ENCODE measurements around the gene EDN2.

EDN2 gene

GRCh38 chr1:41484402-41485241 is at the start of gene EDN2:
EDN2 (minus strand) TSS chr1:41484683; CDS start chr1:41484601, 82 bp downstream.
- DNase-seq (ENCODE audit: low read depth, low spot score) = no peak

DNA sequence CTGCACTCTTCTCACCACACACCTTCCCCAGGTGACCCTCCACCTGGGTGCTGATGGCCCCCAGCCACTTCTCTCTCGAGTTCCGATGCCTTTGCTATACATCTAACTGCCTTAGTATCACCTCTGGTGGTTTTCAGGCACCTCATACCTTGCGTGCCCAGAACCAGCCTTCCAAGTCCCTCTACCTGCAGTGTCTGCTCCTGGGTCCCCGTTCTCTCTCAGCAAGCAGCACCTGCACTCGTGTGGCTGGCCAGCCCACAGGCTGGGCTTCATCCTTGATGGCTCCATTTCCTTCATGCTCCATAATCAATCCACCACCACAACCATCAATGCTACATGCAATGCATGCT is 49.2 kb upstream of the EDN2 start:
- DNase-seq (ENCODE audit: low read depth, low spot score) = no peak

GRCh38 chr1:41533016-41533730 is 48.7 kb upstream of the EDN2 start:
- DNase-seq (ENCODE audit: low read depth, low spot score) = no peak

- DNase-seq (ENCODE audit: low read depth, low spot score) = no peak
Observed at GRCh38 chr1:41532206-41532975, 47.9 kb upstream of the EDN2 start.

- no peak for DNase-seq (ENCODE audit: low read depth, low spot score)
Observed at GRCh38 chr1:41530411-41530810, 45.9 kb upstream of the EDN2 start.

GRCh38 chr1:41529621-41530395 is 45.3 kb upstream of the EDN2 start:
- no peak for DNase-seq (ENCODE audit: low read depth, low spot score)

GRCh38 chr1:41528726-41529605 is 44.5 kb upstream of the EDN2 start:
- no peak for DNase-seq (ENCODE audit: low read depth, low spot score)

GRCh38 chr1:41528106-41528505 is 43.6 kb upstream of the EDN2 start:
- DNase-seq (ENCODE audit: low read depth, low spot score) = no peak

DNA sequence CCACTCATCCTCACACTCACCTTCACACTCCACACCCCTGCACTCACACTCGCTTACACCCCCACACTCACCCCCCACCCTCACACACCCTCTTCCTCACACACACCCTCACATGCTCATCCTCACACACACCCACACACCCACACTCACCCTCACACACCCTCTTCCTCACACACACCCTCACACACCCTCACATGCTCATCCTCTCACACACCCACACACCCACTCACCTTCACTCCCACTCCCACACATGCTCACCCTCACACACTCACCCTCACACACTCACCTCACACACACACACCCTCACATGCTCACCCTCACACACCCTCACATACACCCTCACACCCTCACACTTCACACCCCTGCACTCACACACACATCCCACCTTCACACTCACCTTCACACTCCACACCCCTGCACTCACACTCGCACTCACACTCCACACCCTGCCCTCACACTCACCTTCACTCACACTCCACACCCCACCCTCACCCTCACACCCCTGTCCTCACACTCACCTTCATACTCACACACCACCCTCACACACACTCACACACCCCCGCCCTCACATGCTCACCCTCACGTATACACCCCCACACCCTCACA is 42.6 kb upstream of the EDN2 start:
- no peak for DNase-seq (ENCODE audit: low read depth, low spot score)

GRCh38 chr1:41525891-41526587 is 41.6 kb upstream of the EDN2 start:
- DNase-seq (ENCODE audit: low read depth, low spot score) = no peak

GRCh38 chr1:41524676-41525675 is 40.5 kb upstream of the EDN2 start:
- DNase-seq (ENCODE audit: low read depth, low spot score) = no peak

- no peak for DNase-seq (ENCODE audit: low read depth, low spot score)
Observed at GRCh38 chr1:41523949-41524675, 39.6 kb upstream of the EDN2 start.

GRCh38 chr1:41523071-41523470 is 38.6 kb upstream of the EDN2 start:
- no peak for DNase-seq (ENCODE audit: low read depth, low spot score)

- DNase-seq (ENCODE audit: low read depth, low spot score) = no peak
Observed at GRCh38 chr1:41521766-41522165, 37.3 kb upstream of the EDN2 start.

- DNase-seq (ENCODE audit: low read depth, low spot score) = no peak
Observed at GRCh38 chr1:41520951-41521752, 36.7 kb upstream of the EDN2 start.

- no peak for DNase-seq (ENCODE audit: low read depth, low spot score)
Observed at GRCh38 chr1:41519667-41520066, 35.2 kb upstream of the EDN2 start.

DNA sequence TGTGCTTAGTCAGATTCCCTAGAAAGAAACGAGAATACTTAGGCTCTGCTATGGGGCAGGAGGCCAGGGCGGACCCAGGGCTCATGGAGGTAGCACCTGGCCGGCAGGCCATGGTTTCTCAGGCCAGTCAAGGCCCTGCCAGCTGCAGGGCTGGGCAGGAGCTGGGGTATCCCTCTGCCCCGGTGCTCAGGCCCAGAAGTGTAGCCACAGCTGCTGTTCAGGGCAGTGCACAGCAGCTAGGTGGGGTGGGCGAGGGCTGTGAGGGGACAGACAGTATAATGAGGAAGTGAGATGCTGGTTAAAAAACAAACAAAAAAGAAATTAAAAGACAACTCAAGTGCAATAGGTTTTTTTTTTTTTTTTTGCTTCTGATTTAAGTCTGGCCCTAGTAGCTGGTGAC is 34.0 kb upstream of the EDN2 start:
- DNase-seq (ENCODE audit: low read depth, low spot score) = no peak
